HG02588 (cell line): ENCODE measurements around the gene FAM162A.

Experiments used
- ATAC-seq: cut with Tn5 transposase; IDR thresholded peaks from one replicate; pipeline ENCODE4 v1.9.1; 2021; ENCODE audit warnings: mild to moderate bottlenecking, moderate library complexity; ENCODE audit not compliant: unreplicated experiment

Gene FAM162A, protein sequence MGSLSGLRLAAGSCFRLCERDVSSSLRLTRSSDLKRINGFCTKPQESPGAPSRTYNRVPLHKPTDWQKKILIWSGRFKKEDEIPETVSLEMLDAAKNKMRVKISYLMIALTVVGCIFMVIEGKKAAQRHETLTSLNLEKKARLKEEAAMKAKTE

DNA sequence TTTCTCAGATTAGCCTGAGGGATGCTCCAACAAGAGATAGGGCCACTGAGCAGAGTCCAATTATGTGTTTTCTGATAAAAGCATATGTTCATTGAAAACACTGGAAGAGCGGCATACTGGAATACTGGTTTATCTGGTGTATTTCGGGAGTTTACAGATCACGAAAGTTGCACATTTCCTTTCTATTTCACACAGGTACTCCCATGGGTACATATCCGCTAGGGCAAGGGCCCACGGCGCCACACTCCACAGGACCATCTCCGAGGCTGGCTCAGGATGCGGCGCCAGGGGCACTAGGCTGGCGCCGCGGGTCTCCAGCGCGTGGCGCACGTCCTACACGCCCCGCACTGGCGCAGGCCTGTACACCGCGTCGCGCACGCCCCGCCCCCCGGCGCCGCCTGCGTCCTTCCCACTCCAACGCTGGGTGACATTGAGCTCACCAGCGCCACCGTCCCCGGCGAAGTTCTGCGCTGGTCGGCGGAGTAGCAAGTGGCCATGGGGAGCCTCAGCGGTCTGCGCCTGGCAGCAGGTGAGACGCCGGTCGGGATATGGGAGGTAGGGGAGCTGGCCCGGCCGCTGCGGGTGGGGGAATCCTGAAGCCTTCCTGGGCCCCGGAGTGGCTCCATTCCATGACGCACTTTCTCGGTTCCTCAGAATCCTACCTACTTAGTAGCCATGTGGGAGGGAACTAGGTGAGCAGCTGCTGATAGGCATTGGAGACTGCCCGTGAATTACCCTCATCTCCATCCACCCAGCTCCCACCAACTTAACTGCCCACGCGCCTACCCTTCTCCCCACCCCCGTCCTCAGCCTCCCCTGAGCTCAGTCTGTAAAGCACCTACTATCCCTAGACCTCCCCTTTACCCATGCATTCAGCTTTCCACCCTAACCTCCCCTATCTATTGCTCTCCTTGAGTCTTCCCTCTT, at the start of gene FAM162A:
Gene FAM162A, plus strand, starts transcription at position 412 of the 927 bp plus-strand sequence. Its CDS starts 84 bp downstream, at position 496.
- ATAC-seq, result peak; percentile 91

DNA sequence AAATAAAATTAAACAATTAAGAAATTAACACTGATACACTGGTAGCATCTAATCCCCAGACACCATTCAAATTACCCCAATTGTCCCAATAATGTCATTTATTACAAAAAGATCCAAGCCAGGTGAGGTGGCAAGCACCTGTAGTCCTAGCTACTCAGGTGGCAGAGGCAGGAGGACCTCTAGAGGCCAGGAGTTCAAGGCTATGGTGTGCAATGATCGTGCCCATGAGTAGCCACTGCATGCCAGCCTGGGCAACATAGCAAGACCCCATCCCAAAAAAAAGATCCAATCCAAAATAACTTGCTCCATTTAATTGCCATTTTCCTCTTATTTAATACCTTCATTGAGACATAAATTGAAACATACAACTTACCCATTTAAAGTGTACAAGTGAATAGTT, 41.2 kb upstream of the FAM162A start:
- no peak for ATAC-seq

DNA sequence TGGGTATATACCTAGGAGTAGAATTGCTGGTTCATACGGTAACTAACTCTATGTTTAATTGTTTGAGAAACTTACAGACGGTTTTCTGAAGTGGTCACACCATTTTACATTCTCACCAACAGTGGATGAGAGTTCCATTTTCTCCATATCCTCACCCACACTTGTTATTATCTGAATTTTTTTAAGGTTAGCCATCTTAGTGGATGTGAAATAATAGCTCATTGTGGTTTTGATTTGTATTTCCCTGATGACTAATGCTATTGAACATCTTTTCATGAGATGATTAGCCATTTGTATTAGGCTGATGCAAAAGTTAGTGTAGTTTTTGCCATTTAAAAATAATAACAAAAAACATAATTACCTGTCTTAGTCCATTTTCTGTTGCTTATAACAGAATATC, 40.3 kb upstream of the FAM162A start:
- no peak for ATAC-seq

DNA sequence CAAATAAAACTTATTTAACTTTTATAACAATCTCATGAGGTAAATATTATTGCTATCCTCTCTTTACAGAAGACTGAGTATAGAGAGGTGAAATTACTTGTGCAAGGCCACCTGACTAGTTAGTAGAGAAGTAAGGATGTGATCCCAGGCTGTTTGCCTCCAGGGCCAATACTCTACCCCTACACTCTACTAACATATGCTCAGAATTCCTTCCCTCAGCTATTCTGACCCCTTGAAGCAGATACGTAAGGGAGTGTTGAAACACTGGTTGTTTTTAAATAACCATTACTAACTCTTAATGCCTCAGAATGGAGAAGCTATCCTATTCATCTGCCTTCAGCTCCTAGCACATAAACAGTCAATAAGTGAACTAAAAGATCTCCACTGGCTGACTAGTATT, 34.8 kb upstream of the FAM162A start:
- ATAC-seq, result no peak

DNA sequence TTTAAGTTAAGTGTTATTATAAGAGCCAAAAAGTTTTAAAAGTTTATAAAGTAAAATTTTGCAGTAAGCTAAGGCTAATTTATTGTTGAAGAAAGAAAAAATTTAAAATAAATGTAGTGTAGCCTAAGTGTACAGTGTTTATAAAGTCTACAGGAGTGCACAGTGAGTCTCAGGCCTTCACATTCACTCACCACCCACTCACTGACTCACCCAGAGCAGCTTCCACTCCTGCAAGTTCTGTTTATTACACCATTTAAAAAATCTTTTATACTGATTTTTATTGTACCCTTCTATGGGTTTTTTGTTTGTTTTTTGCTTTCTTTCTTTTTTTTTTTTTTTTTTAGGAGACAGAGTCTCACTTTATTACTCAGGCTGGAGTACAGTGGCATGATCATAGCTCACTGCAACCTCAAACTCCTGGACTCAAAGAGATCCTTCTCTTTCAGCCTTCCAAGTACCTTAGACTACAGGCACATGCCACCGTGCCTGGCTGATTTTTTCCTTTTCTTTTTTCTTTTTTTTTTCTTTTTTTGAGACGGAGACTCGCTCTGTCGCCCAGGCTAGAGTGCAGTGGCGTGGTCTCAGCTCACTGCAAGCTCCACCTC, 33.1 kb upstream of the FAM162A start:
- no peak for ATAC-seq

DNA sequence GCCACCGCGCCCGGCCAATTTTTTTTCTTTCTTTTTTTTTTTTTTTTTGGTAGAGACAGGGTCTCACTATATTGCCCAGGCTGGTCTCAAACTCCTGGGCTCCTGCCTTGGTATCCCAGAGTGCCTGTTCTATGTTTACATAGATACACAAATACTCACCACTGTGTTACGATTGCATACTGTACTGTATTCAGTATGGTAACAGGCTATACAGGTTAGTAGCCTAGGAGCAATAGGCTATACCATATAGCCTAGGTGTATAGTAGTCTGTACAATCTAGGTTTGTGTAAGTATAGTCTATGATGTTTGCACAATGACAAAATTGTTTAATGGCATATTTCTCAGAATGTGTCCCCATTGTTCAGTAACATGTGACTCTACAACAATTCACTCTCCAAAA, 32.4 kb upstream of the FAM162A start:
- no peak for ATAC-seq

DNA sequence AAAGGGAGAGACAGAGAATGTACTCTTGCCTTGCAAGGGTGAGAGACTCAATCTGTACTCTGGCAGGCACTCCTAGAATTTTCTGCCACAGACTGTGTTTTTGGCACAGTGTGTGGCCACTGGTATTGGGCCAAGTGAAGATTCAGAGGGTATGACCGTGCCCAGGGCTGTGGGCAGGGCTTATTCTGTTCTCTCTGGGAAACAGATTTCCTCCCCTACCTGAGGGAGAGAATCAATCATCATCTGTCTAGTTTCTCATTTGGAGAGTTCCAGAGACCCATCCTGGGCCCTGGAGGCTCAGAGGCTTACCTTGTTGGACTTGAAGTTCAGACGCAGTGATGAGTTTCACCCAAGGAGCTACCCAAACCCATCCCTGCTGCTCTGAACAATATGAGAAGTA, 30.8 kb upstream of the FAM162A start:
- ATAC-seq, result no peak

DNA sequence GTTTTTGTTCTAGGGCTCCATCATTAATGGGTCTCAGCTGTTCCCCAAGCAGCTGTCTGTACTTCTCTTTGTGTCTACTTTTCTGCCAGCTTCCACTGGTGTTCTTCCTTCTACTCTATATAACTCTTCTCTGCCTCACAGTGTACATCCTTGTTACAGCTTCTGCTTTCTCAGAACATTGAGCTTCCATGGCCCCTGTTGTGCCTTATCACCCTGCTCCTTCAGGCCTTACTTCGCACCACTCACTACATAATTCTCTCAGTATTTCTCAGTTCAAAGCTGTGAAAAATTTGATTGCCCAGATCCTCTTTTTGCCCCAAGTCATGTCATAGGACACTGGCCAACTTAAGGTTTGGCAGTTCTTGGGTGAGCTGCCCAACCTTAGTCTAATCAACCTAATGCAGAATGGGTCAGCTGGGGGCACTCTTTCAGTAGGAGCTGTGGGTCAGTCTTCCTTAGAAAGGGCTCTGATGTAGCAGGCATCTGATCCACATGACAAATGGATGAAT, 30.0 kb upstream of the FAM162A start:
- no peak for ATAC-seq

DNA sequence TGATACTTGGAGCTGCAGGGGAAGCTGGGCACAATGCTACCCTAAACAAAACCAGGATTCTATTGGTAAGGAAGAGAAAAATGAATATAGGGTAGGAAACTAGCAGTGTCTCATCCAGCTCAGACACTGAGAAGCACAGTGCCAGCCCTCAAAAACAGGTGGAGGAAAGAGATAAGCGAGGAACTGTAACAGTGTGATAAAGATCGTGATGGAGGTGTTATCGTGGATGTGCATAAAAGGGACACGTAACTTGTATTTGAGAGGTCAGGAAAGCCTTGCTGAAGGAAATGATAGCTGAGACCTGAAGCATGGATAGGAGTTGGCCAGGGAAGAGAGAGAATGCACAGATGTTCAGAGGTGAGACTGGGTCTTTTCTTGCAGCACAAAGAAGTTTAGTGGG, 28.4 kb upstream of the FAM162A start:
- ATAC-seq, result no peak

DNA sequence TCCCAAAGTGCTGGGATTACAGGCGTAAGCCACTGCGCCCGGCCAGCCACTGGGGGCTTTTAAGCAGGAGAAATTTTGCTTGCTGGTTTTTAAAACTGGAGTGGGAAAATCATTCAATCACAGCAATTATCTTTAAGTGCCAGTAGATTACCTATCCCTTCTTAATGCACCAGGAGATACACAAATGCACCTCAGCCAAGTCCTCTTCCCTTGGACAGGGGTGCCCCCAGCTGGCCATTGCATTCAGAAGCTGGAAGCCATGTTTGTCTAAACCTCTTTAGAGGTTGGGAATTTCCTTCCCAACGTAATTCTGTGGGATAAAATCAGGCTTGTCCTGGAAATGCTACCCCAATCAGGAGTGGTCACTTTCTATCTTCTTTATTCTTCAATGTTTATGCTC, 27.6 kb upstream of the FAM162A start:
- ATAC-seq, result no peak

DNA sequence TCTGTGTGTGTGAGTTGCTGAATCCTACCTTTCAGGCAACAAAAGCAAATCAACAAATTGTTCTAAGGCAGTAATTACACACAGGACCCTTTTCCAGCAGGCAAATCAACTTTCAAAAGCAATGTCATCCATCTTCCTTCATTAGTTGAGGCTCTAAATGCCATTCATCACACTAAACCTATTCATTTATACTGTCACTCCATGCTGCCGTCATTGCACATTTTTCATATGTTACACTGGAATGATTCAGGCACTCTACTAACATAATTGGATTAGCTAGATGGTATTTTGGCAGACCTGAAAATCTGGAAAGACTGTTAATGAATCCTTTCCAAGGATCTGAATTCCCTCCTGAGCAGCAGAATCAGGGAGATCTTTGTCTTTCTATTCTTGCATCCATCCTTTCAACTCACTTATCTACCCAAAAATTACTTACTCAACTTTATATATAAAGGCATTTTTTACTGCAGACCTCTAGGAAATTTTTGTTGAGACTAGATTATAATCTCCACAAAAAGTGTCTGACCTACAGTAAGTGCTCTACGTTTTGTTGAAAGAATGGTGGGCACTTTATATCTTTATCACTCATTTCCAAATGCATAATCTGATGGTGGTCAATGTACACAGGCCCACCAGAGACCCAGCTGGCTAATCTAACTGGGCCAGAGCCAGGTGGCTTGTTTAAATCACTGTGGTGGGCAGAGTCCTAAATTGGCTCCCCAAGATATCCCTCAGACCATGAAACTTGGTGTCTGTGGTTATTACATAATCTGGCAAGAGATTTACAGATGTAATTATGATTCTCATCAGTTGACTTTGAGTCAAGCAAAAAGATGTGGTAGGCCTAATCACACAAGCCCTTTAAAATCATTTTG, 25.9 kb upstream of the FAM162A start:
- no peak for ATAC-seq

DNA sequence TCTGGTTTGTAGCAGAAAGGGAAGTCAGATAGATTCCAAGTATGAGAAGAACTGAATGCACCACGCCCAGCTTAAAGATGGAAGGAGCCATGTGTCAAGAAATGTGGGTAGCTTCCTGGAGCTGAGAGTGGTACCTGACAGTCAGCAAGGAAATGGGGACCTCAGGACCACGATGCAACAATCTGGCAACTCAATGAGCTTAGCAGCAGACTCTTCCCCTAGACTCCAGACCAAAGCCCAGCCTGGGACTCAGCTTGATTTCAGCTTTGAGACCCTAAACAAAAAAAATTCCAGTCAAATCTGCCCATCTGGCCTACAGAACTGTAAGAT, 25.3 kb upstream of the FAM162A start:
- no peak for ATAC-seq

DNA sequence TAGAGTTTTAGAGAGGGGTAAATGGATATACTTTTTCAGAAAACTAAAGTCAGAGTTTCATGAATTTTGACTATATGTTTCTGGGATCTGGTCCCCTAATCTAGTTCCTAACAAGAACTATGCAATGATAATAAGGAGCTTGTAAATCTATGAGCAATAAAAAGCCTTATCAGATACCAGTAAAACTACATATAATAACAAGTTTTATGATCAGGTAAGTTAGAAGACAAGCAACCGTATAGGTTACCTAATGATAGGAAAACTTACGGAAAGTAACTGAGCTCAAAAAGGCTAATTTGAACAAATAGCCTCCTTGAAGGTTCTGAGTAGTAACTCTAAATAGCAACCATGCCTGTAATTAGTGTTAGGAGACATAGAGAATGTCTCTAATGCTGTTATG, 22.0 kb upstream of the FAM162A start:
- no peak for ATAC-seq

DNA sequence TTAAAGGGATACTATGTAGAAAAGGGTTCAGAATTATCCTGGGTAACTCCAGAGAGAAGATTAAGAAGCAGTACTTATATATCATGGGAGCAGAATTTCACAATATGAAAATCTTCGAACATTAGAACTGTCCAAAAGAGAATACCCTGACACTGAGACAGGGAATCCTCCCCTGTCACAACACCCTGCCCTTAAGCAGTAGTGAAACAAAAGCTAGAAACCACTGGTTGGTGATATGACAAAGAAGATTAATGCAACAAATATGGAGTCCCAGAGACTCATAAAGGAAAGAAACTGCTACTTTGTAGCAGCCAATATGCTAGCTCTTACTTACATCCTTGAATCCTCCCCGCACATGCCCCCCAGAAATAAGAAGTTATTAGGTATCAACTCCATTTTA, 19.5 kb upstream of the FAM162A start:
- no peak for ATAC-seq

DNA sequence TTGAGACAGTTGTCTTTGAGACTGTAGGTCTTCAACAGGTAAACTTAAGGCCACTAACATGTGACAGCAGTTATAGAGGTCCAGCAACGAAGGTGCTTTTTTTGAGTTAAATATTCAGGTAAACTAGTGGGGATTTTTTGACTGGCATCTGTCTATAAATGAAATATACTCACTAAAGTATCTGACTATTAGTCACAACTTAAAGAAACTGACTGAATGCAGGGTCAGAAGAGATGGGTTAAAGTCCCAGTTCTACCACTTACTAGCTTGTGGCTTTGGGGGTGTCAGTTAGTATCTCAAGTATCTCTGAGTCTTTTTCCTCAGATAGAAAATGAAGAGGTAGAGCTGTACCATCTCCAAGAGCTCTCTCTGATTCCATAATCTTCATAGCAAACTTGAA, 18.9 kb upstream of the FAM162A start:
- peak; percentile 41 for ATAC-seq

DNA sequence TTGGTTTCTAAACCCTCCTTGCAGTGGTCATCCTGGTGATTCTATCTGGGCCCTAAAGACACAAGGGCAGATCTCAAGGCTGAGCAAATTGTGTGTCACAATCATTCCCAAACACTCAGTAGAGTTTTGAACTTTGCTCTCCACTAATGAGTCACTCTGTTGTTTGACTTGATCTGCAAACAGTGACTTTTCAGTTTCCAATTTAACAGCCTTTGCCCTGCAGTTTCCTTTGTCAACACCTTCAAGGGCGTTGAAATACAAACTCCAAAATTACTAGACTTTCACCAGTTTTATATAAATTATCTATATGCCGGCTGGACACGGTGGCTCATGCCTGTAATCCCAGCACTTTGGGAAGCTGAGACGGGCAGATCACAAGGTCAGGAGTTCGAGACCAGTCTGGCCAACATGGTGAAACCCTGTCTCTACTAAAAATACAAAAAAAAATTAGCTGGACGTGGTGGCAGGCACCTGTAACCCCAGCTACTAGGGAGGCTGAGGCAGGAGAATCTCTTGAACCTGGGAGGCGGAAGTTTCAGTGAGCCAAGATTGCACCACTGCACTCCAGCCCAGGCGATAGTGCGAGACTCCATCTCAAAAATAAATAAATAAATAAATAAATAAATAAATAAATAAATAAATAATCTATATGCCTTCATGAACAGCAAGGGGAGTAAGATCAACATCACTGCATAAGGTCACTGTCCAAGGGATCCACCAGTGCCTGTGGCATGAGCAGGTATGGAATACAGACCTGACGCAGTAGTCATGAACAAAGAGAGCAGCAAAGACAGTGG, 18.2 kb upstream of the FAM162A start:
- ATAC-seq, result peak; percentile 85

DNA sequence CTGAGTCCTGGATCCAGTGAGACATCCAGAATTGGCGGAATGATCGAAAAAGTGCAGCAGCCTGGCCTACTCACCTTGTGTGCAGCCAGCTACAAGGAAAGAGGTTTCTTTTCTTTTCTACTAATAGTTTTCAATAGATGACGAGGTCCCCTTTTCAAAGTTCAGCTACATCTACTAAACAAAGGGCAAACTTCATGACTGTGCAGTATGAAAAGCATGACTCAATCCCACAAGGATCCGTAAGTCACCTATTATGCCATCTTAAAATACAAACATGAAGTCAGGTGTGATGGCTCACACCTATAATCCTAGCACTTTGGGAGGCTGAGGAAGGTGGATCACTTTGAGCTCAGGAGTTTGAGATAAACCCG, 17.6 kb upstream of the FAM162A start:
- no peak for ATAC-seq

DNA sequence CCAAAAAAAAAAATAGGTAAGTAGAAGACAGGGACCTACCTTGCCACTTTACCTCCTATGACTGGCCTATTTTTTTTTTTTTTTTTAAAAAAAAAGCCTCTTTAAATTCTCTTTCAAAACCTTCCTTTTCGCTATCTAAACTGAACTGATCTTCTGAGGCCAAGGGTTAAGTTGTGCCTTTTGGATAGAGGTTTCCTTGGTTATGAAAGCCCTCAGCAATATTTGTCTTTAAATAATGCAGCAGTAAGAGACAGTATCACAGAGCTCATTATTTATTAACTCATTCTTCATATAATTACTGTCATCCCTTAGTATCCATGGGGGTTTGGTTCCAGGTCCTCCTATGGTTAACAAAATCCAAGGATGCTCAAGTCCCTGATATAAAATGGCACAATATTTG, 9.9 kb upstream of the FAM162A start:
- ATAC-seq, result no peak

DNA sequence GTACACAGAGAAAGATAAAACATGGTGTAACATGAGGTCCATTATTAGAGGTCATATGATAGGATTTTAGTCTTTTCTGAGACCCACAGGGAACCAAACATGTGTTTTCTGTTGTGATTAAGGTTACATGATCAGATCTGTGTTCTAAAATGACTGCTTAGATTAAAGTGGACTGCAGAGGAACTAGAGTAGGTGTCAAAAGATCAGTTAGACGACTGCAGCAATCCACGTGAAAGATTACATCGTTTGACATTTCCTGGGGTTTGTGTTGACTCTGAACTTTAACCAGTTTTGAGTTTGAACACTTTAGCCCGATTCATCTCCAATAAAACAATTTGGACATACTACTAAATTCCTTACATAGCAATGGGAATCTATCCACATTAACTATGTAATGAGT, 6.0 kb upstream of the FAM162A start:
- no peak for ATAC-seq
